Ammon's horn (tissue), 1 donor: ENCODE measurements around the gene GSC2.

Experiments
- DNase-seq: peaks from one replicate; pipeline ENCODE4 v3.0.0-alpha.2; 2016; ENCODE audit warnings: low spot score

GSC2 gene

DNA sequence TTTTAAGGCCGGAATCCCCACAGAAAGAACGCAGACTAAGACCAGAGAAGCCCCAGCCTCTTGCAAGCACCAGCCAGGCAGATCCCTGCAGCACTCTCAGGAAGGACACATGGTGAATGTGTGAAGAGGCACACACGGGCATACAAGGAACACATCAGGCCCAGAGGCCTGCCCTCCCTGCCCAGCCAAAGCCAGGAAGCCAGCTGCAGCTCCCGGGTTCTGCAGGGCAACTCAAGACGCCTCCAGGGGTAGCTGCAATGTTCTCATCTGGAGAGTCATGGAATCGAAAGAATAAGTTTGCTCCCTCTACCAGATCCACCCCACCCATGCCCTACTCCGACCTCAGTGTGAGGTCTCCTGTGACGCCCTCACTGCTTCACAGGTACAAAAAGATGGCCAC is 30.1 kb downstream of the GSC2 start:
- DNase-seq, result no peak

DNA sequence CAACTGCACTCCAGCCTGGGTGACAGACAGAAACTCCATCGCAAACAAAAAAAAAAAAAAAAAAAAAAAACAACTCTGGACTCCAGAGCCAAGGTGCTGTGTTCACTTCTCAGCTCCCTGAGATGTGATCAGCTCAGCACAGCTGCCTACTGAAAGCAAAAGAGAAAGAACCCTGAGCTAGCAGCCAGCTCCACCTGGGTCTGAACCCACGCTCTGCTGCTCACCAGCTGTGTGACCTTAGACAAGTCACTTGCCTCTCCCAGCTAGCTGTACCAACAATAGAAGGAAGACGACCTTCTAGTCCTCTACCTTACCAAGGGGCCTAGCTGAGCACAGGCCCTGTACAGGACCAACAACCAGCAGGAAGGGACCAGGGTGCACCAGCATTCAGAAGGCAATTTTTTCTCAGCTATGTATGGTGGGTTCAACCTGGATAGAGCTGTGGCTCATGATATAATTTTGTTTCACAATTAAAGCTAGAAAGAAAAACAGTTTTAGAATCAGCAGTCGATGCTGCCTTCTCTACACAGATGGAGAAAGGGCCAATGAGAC is 31.7 kb downstream of the GSC2 start:
- no peak for DNase-seq

DNA sequence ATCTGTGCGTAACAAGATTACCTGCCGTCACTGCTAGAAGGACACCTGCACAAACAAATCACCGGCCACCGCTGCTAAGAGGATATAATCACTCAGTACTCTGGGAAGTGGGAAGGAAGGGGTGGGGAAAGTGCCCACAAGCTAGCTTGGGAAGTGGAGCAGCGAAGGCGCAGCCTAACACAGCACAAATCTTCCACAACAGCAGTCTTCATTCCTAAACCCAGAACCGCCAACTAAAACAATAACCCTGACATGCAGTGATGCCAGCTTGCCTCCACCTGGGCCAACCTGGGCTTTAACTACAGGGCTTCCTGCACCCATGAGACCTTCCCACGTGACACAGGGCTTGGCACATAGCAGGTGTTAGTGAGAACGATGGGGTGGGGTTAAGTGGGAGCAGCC is 33.0 kb downstream of the GSC2 start:
- no peak for DNase-seq

DNA sequence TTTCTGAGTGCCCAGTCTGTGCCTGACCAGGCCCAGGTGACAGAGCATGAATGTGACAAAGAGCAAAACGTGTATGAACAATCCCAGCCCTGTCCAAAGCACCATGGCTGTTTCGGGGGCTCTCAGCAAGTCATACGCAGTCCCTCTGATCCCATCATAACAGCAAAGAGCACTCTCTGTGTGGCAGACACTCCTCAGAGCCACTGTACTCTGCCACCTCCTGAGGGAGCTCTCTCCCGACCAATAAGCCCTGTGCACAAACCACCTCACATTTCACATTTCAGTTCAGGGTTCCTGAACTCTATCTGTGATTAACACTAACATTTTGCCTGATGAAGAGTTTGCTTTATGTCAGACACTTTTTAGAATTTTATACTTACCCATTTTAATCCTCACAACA is 34.5 kb downstream of the GSC2 start:
- peak; percentile 67 for DNase-seq

DNA sequence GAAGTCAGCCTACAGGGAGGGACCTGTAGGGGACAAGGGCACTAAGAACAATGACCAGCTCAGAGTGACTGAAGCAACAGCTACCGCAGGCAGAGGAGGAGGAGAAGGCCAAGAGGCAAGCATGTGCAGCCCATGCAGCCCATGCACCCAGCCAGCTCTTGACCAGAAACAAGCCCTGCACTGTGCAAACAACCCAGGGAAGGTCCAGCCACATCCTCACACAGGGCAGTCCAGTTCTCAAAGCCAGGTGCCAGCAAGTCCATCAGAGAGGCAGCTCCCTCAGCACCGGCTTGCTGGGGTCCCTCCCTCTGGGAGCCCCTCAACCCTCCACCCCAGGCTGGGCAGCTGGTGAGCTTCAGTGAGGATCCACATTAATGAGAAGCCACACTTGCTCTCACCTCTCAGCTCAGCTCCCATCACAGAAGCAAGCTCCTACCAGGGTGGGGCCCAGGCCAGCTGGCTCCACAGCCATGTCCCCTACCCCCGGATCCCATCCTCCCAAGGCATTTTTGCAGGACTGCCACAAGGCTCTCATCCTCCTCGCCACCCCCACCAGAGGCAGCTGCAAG is 35.0 kb downstream of the GSC2 start:
- no peak for DNase-seq

DNA sequence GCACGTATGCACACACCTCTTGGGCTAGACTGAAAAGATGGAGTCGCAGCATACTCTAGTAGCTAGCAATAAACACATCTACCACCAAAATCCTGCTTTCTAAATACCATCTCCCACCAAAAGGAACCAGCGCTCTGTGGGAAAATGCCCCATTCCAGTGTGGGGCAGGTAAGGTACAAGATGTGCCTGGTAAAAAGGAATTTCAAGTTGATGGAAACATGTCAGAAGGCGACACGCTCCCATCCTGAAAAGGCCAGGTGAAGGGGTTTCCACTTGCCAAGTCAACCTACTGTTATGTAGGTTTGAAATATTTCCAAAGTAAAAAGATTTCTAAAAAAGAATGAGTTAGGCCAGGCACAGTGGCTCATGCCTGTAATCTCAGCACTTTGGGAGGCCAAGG is 36.7 kb downstream of the GSC2 start:
- DNase-seq, result no peak

DNA sequence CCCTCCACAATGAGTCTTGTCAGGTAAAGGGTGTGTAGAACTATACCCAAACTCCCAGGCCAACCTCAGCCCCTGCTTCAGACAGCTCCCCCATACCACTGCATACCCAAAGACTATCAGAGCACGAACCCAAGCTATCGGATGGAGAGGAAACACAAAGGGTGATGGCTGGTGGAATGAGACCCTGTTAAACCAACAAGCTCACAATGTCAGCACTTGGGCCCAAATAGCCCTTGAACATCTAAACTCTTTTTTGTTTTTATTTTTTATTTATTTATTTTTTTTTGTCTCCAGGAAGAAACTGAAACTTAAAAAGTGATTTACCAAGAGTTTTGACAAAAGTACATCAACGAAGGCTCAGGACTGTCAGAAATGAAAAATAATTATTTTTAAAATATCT is 38.5 kb downstream of the GSC2 start:
- DNase-seq, result no peak

DNA sequence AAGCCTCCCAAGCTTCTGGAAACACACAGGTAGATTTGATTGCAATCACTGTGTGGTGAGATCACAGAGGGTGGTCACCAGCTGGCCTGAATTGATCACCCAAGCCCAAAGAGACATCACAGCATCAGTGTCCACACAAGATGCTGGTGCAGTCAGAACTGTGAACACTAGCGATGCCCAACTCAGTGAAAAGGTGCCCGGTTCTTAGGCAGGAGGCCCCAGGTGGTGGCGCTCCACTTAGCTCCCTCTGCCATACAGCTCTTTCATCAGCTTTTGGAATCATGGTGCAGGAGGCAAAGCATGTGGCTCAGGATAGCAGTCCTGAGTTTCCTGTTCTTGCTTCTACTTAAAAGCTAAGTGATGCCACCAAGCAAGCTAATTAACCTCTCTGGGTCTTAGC is 39.0 kb downstream of the GSC2 start:
- DNase-seq, result no peak

DNA sequence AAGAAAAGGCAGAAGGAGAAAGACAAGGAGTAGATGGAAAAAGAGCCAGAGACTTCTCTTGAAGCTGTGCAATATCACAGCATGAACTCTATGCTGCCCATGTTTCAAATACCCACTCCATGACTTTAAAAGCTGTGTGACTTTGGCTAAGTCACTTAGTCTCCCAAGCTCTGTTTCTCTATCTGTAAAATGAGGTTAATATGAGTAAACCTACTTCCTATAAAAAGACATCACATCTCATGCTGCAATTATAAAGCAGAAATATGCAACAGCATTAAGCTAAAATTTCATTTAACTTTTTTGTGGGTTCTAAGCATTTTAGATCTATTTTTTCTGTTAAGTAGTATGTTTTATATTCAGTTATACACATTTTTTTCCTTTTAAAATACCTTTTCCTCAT is 39.4 kb downstream of the GSC2 start:
- no peak for DNase-seq

DNA sequence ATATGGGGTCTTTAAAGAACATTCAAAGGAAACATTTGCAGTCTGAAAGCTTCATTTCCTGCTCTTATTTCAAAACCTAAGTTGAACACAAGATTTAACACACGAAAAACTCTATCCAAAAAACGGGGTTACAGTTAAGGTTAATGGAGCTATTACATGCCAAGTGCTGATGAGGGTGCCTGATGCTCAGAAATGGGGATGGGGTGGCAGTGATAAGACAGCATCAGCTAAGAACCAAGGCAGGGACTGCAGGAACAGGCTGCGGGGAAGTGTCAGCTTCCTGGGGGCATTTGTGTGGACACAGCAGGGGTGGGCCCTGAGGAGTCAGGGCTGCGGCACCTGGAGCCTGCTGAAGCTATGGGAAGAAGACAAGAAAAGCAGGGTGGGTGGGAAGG is 40.0 kb downstream of the GSC2 start:
- DNase-seq, result no peak

DNA sequence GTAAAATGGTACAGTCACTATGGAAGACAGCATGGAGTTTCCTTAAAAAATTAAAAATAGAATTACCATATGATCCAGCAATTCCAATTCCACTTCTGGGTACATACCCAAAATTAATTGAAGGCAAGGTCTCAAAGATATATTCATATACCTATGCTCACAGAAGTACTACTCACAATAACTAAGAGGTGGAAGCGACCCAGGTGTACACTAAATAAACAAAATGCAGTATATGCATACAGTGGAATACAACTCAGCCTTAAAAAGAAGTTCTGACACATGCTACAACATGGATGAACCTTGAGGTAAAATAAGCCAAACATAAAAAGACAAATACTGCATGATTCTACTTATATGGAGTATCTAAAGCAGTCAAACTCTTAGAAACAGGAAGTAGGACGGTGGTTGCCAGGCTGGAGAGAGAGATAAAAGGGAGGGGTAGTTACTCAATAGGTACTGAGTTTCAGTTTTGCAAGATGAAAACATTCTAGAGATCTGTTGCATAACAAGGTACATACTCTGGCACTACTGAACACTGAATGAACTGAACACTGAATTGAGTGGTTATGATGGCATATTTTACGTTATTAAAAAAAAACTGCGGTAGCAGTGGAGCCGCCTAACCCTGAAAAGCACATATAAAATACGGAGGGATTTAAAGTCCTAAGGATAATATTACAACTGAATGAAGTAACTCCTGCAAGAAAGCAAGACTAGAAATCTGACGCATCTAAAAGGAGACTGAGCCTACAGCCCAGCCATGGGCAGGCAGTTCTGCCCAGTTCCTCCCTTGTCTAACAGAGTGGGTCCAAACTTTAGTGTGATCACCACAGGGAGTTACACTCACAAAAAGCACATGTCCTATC is 40.7 kb downstream of the GSC2 start:
- no peak for DNase-seq

DNA sequence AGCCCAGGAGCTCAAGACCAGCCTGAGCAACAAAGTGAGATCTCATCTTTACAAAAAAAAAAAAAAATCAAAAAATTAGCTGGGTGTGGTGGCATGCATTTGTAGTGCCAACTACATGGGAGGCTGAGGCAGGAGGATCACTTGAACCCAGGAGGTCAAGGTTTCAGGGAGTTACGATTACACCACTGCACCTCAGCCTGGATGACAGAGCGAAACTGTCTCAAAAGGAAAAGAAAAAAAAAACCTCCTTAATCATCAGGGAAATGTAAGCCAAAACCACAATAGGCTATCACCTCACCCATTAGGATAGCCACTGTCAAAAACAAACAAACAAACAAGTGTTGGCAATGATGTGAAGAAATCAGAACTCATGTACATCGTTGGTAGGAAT is 41.3 kb downstream of the GSC2 start:
- DNase-seq, result no peak

DNA sequence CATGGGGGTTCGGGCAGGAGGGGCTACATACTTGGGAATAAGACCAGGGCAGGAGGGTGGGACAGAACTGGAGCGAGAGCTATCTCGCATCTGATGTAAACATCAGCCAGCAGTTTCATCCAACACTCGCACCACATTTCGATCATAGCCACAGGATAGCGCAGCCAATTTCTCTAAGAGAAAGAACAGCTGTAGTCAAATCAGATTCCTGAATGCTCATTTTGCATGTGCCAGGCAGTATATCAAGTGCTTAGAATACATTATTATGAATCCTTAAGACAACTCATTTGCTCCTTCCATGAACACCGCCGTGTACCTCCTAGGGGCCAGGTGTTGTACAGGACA is 42.4 kb downstream of the GSC2 start:
- DNase-seq, result peak; percentile 7

DNA sequence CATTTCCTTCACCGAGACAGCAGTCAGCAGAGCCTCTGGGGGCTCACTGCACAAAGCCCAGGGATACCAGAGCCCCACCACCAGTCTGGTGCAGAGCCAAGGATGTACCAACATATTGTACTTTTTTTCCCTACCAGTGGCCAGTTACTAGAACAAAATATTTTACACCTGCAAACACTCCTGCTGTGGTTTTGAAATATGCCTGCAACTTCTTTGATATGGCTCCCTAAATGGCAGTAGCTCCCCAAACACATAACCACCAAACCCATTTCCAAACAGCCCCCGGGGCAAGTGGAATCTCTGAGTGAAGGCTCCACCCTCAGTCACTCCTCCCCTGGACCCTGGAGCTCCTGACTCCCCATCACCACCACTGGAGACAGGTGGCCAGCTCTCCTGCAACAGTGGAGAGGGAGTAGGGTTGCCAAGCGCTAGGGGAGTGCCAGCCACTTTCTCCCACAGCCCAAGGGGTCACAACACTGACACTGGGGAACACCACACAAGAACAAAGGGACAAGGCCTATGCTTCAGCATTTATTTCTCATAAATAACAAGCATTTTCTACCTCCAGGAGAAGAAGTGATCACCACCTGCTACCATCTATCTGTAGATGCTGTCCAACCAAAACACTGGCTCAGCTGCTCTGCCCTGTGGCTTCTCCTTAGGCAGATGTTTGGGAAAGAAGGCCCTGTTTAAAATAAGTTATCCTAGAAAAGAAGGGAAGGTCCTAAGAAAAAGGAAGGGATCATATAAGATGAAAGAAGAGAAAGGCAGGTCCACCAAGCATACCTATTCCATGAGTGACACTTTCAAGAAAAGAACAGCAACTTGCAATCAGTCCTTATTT is 43.0 kb downstream of the GSC2 start:
- peak; percentile 1 for DNase-seq

DNA sequence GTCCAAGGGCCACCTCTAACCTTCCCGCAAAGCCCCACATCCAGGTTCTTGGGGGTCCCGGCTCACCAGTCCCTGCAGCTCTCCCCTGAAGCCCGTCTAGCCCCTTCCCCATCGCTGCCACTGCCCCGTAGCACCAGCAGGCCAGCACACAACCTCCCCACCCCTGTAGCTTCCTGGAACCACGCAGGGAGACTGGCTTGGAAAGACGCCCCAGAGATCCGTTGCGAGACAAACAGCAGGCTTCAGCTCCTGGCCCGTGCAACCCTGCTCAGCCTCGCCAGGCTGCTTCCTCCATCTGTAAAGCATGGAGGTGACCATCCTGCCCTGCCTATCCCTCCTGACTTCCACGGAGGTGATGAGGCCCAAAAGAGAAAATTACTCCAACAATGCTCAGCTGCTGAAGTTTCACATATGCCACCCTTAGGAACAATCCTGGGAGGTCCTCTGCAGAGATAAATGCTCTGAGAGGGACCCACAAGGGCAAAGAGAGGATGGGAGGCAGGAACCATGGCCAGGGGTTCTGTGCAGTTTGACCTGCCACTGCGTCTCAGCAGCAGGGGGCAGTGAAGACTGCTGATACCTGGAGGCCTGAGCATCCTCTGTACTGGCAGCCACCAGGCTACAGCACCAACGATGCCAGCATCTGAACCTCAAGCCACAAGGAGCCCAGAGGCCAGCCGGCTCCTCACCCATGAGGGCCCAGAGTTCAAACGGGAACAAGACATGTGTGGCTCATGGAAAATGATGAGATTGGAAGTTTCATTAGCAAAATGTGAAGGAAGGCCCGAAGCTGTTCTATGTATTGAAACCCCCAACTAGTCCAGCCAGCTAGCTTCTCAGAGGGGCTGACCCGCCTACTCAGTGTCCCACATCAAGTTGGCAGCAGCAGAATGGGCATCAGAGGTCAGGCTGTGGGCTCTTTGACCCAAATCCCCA is 44.0 kb downstream of the GSC2 start:
- DNase-seq, result peak; percentile 1

DNA sequence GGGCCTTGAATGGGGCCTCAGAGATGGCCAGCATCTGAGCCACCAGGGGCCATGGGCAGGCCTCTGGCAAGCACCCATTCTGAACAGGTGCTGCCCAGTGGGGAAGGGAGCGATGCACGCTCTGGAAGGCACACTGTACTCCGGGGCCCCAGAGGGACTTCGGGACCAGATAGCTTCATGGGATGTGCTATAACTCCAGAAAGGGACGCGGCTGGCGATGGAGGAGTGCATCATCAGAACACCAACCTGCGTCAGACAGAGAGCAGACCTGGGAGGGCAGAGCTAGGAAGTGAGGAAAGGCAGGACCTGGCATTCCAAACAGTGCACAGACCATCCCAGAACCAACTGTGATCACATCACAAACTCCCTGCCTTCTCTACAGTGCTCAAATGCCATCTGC is 44.6 kb downstream of the GSC2 start:
- no peak for DNase-seq

DNA sequence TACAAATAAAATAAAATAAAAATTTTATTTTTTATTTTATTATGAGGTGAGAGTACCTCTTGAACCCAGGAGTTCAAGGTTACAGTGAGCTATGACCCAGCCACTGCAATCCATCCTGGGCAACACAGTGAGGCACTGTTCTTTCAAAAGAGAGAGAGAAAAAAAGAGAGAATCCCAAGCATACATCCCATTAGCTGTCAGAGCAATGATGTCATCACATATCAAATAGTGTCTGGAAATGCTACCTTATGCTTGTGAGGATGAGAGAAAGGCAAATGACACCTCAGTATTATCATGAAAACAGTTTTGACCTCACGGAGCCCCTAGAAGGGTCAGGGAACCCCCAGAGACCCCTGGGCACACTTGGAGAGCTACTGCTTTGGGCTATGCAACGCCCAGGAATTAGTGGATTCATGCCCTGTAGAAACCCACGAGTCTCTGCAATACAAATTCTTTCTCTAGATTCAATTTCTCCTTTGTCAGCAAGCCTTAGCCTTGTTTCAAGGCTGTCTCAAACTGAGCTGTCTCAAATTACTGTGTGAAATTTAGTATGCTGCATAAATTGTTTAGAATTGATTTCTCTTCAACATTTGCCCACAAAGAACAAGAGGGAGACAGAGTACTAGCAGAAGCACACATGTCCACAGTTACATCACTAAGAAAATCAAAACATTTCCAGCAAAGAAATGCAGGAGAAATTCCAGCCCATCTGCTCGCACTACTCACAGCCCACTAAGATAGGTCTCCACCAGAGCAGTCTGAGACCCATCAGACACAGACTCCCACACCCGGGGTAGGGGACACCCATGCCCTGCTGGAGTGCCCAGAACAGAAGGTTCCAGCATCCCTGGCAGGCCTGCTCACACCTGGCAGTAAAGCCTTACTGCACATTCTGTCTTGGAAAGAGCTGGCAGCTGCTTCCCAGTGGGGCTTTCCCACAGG is 45.9 kb downstream of the GSC2 start:
- DNase-seq, result no peak

DNA sequence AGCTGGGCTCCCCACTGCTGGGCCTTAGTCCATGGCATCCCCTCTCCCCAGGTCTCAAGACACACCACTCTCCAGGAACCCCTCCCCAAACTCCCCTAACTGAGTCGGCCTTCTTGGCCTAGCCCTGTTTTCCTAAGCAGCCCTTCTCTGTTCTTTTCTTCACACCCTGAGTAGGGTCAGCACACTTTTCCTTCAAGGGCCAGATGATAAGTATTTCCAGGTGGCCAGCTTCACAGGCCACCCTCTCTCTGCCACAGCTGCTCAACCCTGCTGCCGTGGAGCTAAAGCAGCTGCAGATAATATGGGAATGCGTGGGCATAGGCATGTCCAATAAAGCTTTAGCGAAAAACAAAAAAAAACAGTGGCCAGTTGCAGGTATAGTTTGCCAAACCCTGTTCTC is 51.9 kb downstream of the GSC2 start:
- no peak for DNase-seq

DNA sequence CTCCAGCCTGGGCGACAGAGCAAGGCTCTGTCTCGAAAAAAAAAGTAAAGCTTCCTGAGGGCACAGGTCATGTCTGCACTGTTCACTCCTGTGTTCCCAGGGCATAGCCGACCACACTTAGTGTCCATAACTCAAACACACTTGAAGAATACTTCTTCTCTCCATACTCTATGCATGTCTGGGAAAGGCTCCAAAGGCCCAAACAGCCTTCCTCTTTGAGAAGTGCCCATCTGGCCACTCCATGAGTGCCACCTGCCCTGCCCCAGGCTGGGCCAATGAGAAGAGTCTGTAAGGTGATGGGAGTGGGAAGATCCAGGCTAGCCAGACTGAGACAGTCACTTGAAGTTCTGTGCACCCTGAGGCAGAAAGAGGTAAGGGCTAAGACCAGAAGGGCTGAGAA is 52.6 kb downstream of the GSC2 start:
- no peak for DNase-seq
